GM19455 (cell line): Measurements from ENCODE around the gene ASMTL.

Source experiments
- ATAC-seq: cut with Tn5 transposase; IDR thresholded peaks from one replicate; pipeline ENCODE4 v1.9.1; 2021; ENCODE audit not compliant: unreplicated experiment

ASMTL gene

GRCh38 chrX:1355131-1356046 is 97.3 kb downstream of the ASMTL start:
- no peak for ATAC-seq

GRCh38 chrX:1354036-1355019 is 98.4 kb downstream of the ASMTL start:
- no peak for ATAC-seq
